Measurements from ENCODE around the gene DTX2.
"Not testable (repeated sequence)": the region's sequence is repeated elsewhere in the genome, so short reads cannot be mapped to it uniquely, and the experiment has no call there.

GRCh38 chr7:76441792-76442191 is 19.7 kb upstream of the DTX2 start:
- TF ChIP-seq CTCF (IDR thresholded peaks at IDR 0.05; ENCODE audit: low read depth, low read length, poor library complexity, severe bottlenecking); EZH2phosphoT487 (IDR thresholded peaks at IDR 0.05; ENCODE audit: borderline replicate concordance, low read length): not testable (repeated sequence)
